ENCODE data around the gene PBX1.

Gene PBX1

DNA sequence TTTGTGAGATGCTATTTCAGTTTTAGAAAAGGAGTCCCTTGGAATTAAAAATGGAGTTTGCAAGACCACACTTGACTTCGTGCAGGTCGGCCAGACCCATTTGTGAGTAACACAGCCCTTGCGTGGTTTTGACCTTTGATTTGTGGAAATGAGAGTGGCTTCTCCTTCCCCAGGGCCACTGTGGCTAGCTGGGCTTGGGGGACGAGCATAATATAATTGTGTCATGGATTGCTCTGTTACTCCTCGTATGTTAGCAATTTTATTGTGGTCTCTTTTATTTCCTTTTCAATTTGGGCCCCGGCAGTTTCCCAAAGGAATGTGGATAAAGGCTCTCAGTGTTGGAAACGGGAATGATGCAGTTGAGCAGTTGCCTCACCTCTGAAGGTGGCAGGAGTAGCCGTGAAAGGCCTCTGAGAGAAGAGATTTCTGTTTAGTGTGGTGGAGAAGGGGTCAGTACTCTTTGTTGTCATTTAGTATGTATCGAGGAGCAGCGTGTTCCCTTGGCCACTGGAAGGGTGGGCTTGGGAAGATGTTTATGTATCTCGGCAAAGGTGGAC lies 194.6 kb downstream of the PBX1 start:
- ATAC-seq (replicated peaks; ENCODE audit: extremely low read depth, poor library complexity, severe bottlenecking) = no peak
- no peaks in the 10 kb centered on the region for H3K36me3 Mint-ChIP-seq (ENCODE audit: insufficient read depth)
- no peak for DNase-seq (ENCODE audit: low spot score in 2 of 2)
- H3K4me3 Mint-ChIP-seq = no peak overlapping the region
- peaks cover 5% of the 10 kb centered on the region for H3K9me3 Mint-ChIP-seq
- H3K27ac Mint-ChIP-seq (ENCODE audit: low read depth) = no peak overlapping the region
- no peaks in the 10 kb centered on the region for H3K4me1 Mint-ChIP-seq
- no peaks in the 10 kb centered on the region for H3K27me3 Mint-ChIP-seq

DNA sequence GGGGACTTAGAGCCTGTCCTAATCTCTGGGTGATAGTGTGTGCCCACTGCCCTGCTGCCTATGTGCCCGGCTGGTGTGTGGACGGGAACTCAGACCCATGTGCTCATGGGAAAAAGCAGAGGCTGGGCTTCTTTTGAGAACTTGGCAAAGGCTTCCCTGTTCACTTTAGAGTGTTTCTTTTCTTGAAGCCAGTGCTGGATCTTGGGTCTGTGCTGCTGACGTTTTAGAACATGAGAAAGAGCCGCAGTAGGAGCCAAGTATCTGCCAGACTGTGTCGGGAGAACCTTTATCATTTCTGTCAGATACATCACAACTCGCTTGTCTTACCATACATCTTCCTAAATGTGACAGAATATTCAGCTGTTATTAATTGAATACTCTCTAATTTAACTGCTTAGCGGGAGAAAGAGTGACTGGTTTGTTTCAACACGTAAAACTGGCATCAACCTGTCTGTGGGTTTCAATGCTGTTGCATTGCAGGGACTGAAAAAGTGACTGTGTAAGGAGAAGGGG lies 195.2 kb downstream of the PBX1 start:
- DNase-seq (ENCODE audit: low spot score in 2 of 2) = no peak
- no peak for ATAC-seq (replicated peaks; ENCODE audit: extremely low read depth, poor library complexity, severe bottlenecking)
- Mint-ChIP-seq H3K27ac (ENCODE audit: low read depth) (no peak overlapping the region), H3K36me3 (ENCODE audit: insufficient read depth) (no peaks in the 10 kb centered on the region), H3K27me3 (no peaks in the 10 kb centered on the region), H3K4me3 (no peak overlapping the region), H3K9me3 (peaks cover 5% of the 10 kb centered on the region), H3K4me1 (no peaks in the 10 kb centered on the region)

DNA sequence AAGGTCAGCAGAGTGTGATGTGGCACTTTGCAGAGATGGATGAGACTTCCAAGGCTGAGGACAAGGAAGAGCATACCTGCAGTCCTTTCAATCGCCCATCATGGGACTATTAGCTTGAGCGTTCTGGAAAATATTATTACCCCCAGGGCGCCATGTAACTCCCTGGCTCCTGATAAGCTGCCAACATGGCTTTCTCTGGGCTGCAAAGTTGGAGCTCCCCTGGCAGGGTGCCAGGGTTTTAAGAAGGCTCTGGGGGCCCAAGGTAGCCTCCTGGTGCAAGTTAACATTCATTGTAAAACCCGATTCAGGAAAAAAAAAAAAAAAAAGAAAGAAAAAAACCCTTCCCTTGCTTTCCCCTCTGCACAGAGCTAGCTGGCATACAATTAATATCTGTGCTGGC lies 196.7 kb downstream of the PBX1 start:
- ATAC-seq (replicated peaks; ENCODE audit: extremely low read depth, poor library complexity, severe bottlenecking) = no peak
- peaks cover 5% of the 10 kb centered on the region for H3K9me3 Mint-ChIP-seq
- H3K27ac Mint-ChIP-seq (ENCODE audit: low read depth) = no peak overlapping the region
- H3K4me3 Mint-ChIP-seq = no peak overlapping the region
- H3K36me3 Mint-ChIP-seq (ENCODE audit: insufficient read depth) = peaks cover 2% of the 10 kb centered on the region
- no peaks in the 10 kb centered on the region for H3K27me3 Mint-ChIP-seq
- H3K4me1 Mint-ChIP-seq = no peaks in the 10 kb centered on the region
- no peak for DNase-seq (ENCODE audit: low spot score in 2 of 2)

DNA sequence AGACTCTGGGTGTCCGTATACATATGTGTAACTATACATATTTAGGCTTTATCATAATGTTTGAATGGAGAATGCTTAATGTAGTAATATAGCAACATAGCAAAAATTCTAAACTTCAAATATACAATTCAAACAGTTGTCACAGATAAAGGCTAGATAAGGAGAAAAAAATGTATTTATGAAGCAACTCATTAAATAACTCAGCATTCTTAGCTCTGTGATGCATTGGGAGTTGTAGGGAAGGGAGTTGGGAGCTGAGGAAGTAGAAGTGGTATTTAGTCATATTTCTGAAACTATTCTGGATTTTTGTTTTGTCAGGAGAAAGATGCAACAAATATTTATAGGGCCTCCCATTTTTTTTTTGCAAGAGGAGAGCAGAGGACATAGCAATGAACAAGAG lies 197.8 kb downstream of the PBX1 start:
- ATAC-seq (replicated peaks; ENCODE audit: extremely low read depth, poor library complexity, severe bottlenecking) = no peak
- DNase-seq (ENCODE audit: low spot score in 2 of 2) = no peak
- no peaks in the 10 kb centered on the region for H3K27me3 Mint-ChIP-seq
- H3K4me3 Mint-ChIP-seq = no peak overlapping the region
- peaks cover 2% of the 10 kb centered on the region for H3K36me3 Mint-ChIP-seq (ENCODE audit: insufficient read depth)
- H3K27ac Mint-ChIP-seq (ENCODE audit: low read depth) = no peak overlapping the region
- H3K4me1 Mint-ChIP-seq = no peaks in the 10 kb centered on the region
- H3K9me3 Mint-ChIP-seq = peaks cover 5% of the 10 kb centered on the region

DNA sequence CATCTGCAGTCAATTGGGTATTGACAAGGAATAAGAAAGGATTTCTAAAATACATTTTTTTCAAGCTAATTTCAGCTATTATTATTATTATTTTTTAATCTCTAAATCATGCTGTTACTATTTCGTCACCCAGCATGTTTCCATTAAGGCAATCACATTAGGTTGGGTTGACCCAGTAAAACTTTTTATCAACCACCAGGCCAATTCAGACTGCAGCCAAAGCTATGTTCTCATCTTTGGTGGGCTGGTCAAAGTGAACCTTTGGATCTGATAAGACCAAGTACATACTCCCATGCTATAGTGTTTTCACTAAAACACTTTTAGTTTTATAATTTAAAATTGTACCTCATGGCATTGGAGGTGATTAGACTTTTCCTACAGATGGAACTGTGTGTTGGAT lies 198.6 kb downstream of the PBX1 start:
- Mint-ChIP-seq H3K27ac (ENCODE audit: low read depth) (no peak overlapping the region), H3K27me3 (no peaks in the 10 kb centered on the region), H3K9me3 (peaks cover 5% of the 10 kb centered on the region), H3K4me1 (no peaks in the 10 kb centered on the region), H3K4me3 (no peak overlapping the region), H3K36me3 (ENCODE audit: insufficient read depth) (peaks cover 2% of the 10 kb centered on the region)
- DNase-seq (ENCODE audit: low spot score in 2 of 2) (no peak), ATAC-seq (replicated peaks; ENCODE audit: extremely low read depth, poor library complexity, severe bottlenecking) (no peak)

DNA sequence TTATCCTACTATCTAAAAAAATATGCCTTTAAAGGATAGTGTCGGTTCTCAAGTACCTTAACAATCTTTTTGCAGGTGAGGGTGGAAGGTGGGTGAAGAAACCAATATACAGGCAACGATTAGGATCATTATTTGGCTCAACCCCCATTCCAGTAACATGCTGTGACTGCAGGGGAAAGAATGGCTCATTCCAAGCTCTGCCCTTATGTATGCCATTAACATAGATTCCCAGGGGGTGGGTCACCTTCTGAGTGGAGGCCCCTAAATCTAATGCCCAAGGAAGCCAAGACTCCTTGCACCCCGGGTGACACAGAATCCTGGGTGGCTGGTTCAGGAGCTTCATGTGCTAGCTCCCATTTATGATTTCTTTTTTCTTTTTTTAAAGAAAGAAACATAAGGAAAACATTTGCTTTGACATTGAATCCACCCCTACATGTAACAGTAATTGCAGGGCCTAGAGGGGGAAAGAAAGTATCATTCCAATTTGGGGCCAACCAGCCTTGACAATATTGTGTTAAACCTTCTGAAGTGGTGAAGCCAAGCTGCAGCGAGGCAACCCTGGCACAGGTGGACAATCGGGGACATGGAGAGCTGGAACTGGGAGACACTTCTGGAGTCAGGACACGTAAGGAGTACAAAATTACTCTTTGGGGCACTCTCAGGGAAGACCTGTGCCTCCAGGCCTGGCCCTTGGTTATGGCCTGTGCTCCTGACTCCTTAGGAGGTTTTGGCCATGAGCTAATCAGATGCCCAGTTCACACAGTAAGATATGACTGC lies 200.3 kb downstream of the PBX1 start:
- no peak for ATAC-seq (replicated peaks; ENCODE audit: extremely low read depth, poor library complexity, severe bottlenecking)
- Mint-ChIP-seq H3K27ac (ENCODE audit: low read depth) (no peak overlapping the region), H3K27me3 (no peaks in the 10 kb centered on the region), H3K36me3 (ENCODE audit: insufficient read depth) (peaks cover 2% of the 10 kb centered on the region), H3K4me3 (no peak overlapping the region), H3K9me3 (peaks cover 4% of the 10 kb centered on the region), H3K4me1 (no peaks in the 10 kb centered on the region)
- DNase-seq (ENCODE audit: low spot score in 2 of 2) = no peak

DNA sequence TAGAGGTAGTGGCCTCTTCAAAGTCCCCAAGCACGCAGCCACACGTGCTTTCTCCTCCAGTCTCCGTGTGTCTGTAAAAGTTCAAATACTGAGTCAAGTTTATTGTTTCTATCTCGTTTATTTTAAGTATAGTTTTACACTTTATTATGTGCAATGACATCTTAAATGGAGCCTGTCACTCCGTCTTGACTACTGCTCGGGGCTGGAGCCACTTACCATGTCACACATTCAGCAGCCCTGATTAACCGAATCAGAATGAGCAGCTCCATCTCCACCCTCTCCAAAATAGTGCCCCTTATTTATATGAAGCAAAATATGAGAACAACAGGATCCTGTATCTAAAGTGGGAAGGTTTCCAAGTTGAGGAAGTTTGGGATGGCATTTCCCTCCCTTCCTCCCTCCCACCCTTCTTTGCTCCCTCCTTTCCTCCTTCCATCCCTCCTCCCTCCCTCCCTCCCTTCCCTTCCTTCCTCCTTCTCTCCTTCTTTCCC lies 201.0 kb downstream of the PBX1 start:
- ATAC-seq (replicated peaks; ENCODE audit: extremely low read depth, poor library complexity, severe bottlenecking) (no peak), DNase-seq (ENCODE audit: low spot score in 2 of 2) (no peak)
- Mint-ChIP-seq H3K27ac (ENCODE audit: low read depth) (no peak overlapping the region), H3K27me3 (no peaks in the 10 kb centered on the region), H3K4me1 (no peaks in the 10 kb centered on the region), H3K4me3 (no peak overlapping the region), H3K9me3 (no peaks in the 10 kb centered on the region), H3K36me3 (ENCODE audit: insufficient read depth) (peaks cover 2% of the 10 kb centered on the region)

DNA sequence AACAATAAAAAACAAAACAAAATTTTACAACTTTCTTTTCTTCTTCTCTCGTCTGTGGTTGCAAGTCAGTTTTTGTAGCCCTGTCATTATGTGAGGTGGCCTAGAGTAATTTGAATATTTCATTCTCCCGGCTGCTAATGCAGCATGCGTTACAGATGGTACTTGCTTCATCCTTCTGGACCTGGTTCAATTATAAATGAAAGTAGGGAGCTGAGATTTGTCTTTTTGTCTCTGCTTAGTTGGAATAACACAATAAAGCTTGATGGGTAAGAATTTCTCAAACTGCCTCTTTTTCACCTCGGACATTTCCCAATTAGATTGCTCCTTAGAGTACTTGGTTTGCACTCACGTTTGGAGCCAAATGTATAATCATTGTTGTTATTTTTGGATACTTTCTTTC lies 201.6 kb downstream of the PBX1 start:
- H3K27me3 Mint-ChIP-seq = no peaks in the 10 kb centered on the region
- ATAC-seq (replicated peaks; ENCODE audit: extremely low read depth, poor library complexity, severe bottlenecking) (no peak), DNase-seq (ENCODE audit: low spot score in 2 of 2) (no peak)
- no peak overlapping the region for H3K4me3 Mint-ChIP-seq
- peaks cover 2% of the 10 kb centered on the region for H3K36me3 Mint-ChIP-seq (ENCODE audit: insufficient read depth)
- H3K4me1 Mint-ChIP-seq = no peaks in the 10 kb centered on the region
- no peaks in the 10 kb centered on the region for H3K9me3 Mint-ChIP-seq
- no peak overlapping the region for H3K27ac Mint-ChIP-seq (ENCODE audit: low read depth)

DNA sequence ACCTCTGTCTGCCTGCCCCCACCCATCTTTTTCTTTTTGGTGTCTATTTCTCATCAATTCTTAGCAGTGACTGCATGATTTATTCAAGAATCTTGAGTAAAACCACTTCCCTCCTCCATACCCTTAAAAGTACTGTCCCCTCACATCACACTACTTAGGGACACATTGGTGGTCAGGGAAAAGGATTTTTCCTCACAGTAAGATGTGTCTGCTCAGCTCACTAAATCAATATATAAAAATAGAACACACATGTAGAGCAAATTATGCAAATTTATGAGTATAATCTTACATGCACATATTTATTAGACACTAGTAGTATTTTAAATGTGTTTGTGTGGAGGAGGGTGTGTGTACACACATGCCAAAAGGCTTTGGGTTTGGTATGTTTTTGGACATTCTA lies 202.0 kb downstream of the PBX1 start:
- Mint-ChIP-seq H3K27ac (ENCODE audit: low read depth) (no peak overlapping the region), H3K4me1 (no peaks in the 10 kb centered on the region), H3K4me3 (no peak overlapping the region), H3K9me3 (no peaks in the 10 kb centered on the region), H3K27me3 (no peaks in the 10 kb centered on the region), H3K36me3 (ENCODE audit: insufficient read depth) (peaks cover 2% of the 10 kb centered on the region)
- ATAC-seq (replicated peaks; ENCODE audit: extremely low read depth, poor library complexity, severe bottlenecking) (no peak), DNase-seq (ENCODE audit: low spot score in 2 of 2) (no peak)

DNA sequence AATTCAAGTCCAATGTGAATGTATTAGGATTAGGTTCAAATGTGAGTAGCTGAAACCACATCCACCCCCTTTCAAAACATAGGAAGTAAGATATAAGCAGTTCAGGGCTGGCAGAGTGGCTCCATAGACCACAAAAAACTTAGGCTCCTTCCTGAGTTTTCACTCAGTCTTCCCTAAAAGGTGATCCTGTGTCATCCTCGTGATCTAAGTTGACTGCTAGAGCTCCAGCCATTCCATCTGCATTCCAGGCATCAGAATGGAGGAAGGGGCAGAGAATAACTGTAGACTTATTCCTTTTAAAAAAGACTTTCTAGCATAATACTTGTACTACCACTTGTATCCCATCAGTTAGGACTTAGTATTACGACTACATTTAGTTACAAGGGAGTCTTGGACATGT lies 204.1 kb downstream of the PBX1 start:
- Mint-ChIP-seq H3K27me3 (no peaks in the 10 kb centered on the region), H3K4me3 (no peak overlapping the region), H3K36me3 (ENCODE audit: insufficient read depth) (peaks cover 2% of the 10 kb centered on the region), H3K4me1 (no peaks in the 10 kb centered on the region), H3K27ac (ENCODE audit: low read depth) (no peak overlapping the region), H3K9me3 (no peaks in the 10 kb centered on the region)
- DNase-seq (ENCODE audit: low spot score in 2 of 2) = no peak
- ATAC-seq (replicated peaks; ENCODE audit: extremely low read depth, poor library complexity, severe bottlenecking) = no peak

DNA sequence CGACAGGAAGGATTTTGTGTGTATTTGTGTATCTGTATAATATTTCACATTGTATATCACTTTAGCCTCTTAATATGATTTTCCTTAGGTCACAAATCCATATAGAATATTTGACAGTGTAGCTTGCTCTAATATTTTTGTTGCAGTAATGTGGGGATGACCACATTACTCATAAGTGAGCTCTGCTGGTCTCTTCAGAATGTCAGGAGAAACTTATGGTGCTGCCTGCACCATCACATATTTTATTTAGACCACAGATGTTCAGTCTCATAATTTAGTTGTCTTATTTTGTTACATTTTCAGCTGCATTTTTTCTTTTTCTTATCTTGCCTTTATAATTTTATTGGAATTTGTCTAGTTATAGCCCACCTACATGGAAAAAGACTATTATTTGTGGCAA lies 205.3 kb downstream of the PBX1 start:
- no peak overlapping the region for H3K27ac Mint-ChIP-seq (ENCODE audit: low read depth)
- no peaks in the 10 kb centered on the region for H3K4me1 Mint-ChIP-seq
- H3K9me3 Mint-ChIP-seq = no peaks in the 10 kb centered on the region
- H3K4me3 Mint-ChIP-seq = no peak overlapping the region
- no peaks in the 10 kb centered on the region for H3K27me3 Mint-ChIP-seq
- DNase-seq (ENCODE audit: low spot score in 2 of 2) (no peak), ATAC-seq (replicated peaks; ENCODE audit: extremely low read depth, poor library complexity, severe bottlenecking) (no peak)
- H3K36me3 Mint-ChIP-seq (ENCODE audit: insufficient read depth) = peaks cover 2% of the 10 kb centered on the region

DNA sequence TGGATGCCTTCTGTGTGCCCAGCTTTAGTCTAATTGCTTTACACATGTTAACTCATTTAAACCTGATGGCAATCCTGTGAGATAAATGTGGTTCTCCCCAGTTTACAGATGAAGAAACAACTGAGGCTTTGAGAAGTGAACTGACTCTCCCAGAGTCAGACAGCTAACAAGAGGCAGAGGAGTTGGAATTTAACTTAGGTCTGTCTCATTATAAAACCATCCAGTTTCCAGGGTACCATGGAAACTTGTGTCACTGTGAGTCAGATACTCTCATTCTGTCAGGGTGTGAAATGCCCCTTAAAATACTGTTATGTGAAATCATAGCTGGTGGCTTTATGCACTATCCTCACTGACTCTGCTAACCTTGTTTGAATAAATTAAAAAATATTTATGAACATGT lies 206.6 kb downstream of the PBX1 start:
- Mint-ChIP-seq H3K4me1 (no peaks in the 10 kb centered on the region), H3K4me3 (no peak overlapping the region), H3K27ac (ENCODE audit: low read depth) (no peak overlapping the region), H3K27me3 (no peaks in the 10 kb centered on the region), H3K9me3 (no peaks in the 10 kb centered on the region), H3K36me3 (ENCODE audit: insufficient read depth) (no peaks in the 10 kb centered on the region)
- no peak for ATAC-seq (replicated peaks; ENCODE audit: extremely low read depth, poor library complexity, severe bottlenecking)
- no peak for DNase-seq (ENCODE audit: low spot score in 2 of 2)

DNA sequence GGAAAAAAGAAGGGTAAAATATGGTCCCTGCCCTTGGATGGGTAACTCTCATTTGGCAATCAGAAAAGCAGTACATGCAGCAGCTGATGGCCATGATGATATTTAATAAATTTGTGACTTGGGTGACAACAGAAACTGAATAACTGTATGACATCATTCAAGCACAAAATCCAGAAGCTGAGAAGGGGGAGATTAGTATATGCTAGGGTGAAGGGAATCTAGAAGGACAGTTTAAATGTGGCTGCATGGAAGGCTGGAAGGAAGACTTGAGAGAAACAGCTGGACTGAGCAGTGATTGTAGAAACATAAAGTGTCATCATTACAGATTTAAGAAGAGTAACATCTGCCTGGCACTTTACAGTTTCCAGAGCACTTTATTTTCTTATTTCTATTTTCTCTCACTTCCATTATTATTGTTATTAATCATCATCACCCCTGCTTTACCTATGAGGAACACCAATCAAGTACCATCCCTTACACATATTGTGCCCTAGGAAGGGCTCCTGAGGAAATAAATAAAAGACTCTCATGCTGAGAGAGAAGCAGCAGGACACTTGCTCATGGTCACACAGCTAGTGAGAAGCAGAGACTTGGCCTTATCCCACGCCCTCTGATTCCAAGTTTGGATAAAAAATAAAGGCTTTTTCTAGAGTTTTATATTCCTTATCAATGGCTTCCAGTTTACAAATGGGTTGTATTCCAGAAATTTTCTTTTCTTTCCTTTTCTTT lies 207.2 kb downstream of the PBX1 start:
- H3K4me3 Mint-ChIP-seq = no peak overlapping the region
- no peaks in the 10 kb centered on the region for H3K27me3 Mint-ChIP-seq
- DNase-seq (ENCODE audit: low spot score in 2 of 2) (no peak), ATAC-seq (replicated peaks; ENCODE audit: extremely low read depth, poor library complexity, severe bottlenecking) (no peak)
- no peaks in the 10 kb centered on the region for H3K4me1 Mint-ChIP-seq
- H3K27ac Mint-ChIP-seq (ENCODE audit: low read depth) = no peak overlapping the region
- no peaks in the 10 kb centered on the region for H3K9me3 Mint-ChIP-seq
- H3K36me3 Mint-ChIP-seq (ENCODE audit: insufficient read depth) = no peaks in the 10 kb centered on the region
